Caco-2 (cell line): ENCODE results near the gene PLEKHA3. TPM values are rescaled to one million over a fixed set of nuclear protein-coding genes. Genes with fewer than 3 reads are reported as not detected.

Source experiments
- Bru-seq: library from RNA; stranded (reverse); fragments of 400-500 nt; gene quantifications from one replicate; lab custom pipeline; 2021; lab: Mats Ljungman, UMichigan
- BruChase-seq, 2 experiments: library from RNA; stranded (reverse); fragments of 400-500 nt; gene quantifications; one replicate each; lab custom pipeline; 2021; lab: Mats Ljungman, UMichigan
- BruUV-seq: library from RNA; stranded (reverse); fragments of 400-500 nt; replicated peaks from 2 replicates; lab custom pipeline; 2021; lab: Mats Ljungman, UMichigan
- CTCF ChIA-PET: fragments of 300-600 bp; sonication (Branson Sonifier 250); formaldehyde crosslinking; loops from one replicate; lab custom pipeline; 2022; ENCODE audit warnings: antibody characterized with exemption; lab: Charles Lee
- POLR2A ChIA-PET: fragments of 300-600 bp; sonication (Branson Sonifier 250); formaldehyde crosslinking; loops from one replicate; lab custom pipeline; 2022; ENCODE audit warnings: antibody characterized with exemption; lab: Charles Lee
- DNase-seq, 2 experiments: peaks; one replicate each; pipeline versions ENCODE4 v3.0.0 to v3.0.0-alpha.2; 2020 to 2022
- H3K27me3 ChIP-seq: replicated peaks from 2 replicates; pipeline ENCODE4 v1.6.0; 2011; ENCODE audit warnings: low read length; ENCODE audit not compliant: control insufficient read depth, insufficient read depth
- H3K36me3 ChIP-seq: 2 replicates; pipeline ENCODE4 v1.5.1; 2011; ENCODE audit warnings: low read length; ENCODE audit not compliant: control insufficient read depth, insufficient read depth
- H3K4me1 ChIP-seq: fragments of 250-450 bp; sonication (Bioruptor Pico); 2 replicates; pipeline ENCODE4 v1.5.1; 2020; ENCODE audit warnings: mild to moderate bottlenecking
- H3K4me3 ChIP-seq: 2 replicates; pipeline ENCODE4 v1.5.1; 2011; ENCODE audit warnings: low read depth, mild to moderate bottlenecking, control low read depth, low read length
- H3K9me3 ChIP-seq: fragments of 250-450 bp; sonication (Bioruptor Pico); 2 replicates; pipeline ENCODE4 v1.5.1; 2020; ENCODE audit warnings: mild to moderate bottlenecking, moderate library complexity
- H3K27ac Mint-ChIP-seq: one replicate; pipeline ENCODE4 v1.8.0; 2022; ENCODE audit warnings: mixed read lengths; ENCODE audit not compliant: unreplicated experiment
- H3K27me3 Mint-ChIP-seq: one replicate; pipeline ENCODE4 v1.8.0; 2022; ENCODE audit warnings: mixed read lengths; ENCODE audit not compliant: insufficient read depth, unreplicated experiment
- H3K36me3 Mint-ChIP-seq: one replicate; pipeline ENCODE4 v1.8.0; 2022; ENCODE audit warnings: mild to moderate bottlenecking, mixed read lengths; ENCODE audit not compliant: insufficient read depth, unreplicated experiment
- H3K4me1 Mint-ChIP-seq: one replicate; pipeline ENCODE4 v1.8.0; 2022; ENCODE audit warnings: low read depth, mixed read lengths; ENCODE audit not compliant: unreplicated experiment
- H3K4me3 Mint-ChIP-seq: one replicate; pipeline ENCODE4 v1.8.0; 2022; ENCODE audit warnings: mild to moderate bottlenecking, moderate library complexity, mixed read lengths; ENCODE audit not compliant: unreplicated experiment
- H3K9me3 Mint-ChIP-seq: one replicate; pipeline ENCODE4 v1.8.0; 2022; ENCODE audit warnings: mixed read lengths; ENCODE audit not compliant: unreplicated experiment
- intact Hi-C: fragments of 100-400 bp; cut with micrococcal nuclease; formaldehyde crosslinking; loops from one replicate; pipeline ENCODE4 v1.10.0; 2022; ENCODE audit not compliant: unreplicated experiment
- long read RNA-seq: library from polyadenylated mRNA; stranded (forward); transcript quantifications from one replicate; pipeline ENCODE4 v2.0.0, GENCODE V29; 2022
- total RNA-seq: library from RNA; stranded (reverse); gene quantifications from 2 replicates; pipeline ENCODE4 v1.2.3, GENCODE V29; 2022
- TF ChIP-seq, protein P1 (sequence below), 2 experiments: fragments of 200-600 bp in 1 of 2; IDR thresholded peaks; 1 replicate in 1 of 2; 2 replicates in 1 of 2; pipeline versions ENCODE4 v1.5.1 to v1.8.0; 2011 to 2022; ENCODE audit warnings: antibody characterized with exemption in 1 of 2, control low read depth in 1 of 2, inconsistent platforms in 1 of 2, low read depth in 1 of 2, low read length in 1 of 2, mild to moderate bottlenecking in 1 of 2, moderate library complexity in 1 of 2; ENCODE audit not compliant: insufficient read depth in 1 of 2, severe bottlenecking in 1 of 2, unreplicated experiment in 1 of 2

Gene PLEKHA3
- 16.9 and 18.5 TPM in 2 replicates for total RNA-seq
- percentile 74 among the genes with signal in this experiment for Bru-seq, nascent RNA
- percentile 80 among the genes with signal in this experiment for BruChase-seq, experiment 1, labeled RNA remaining after a 2-hour chase
- percentile 83 among the genes with signal in this experiment for BruChase-seq, experiment 2, labeled RNA remaining after a 6-hour chase
- long read RNA-seq, full-length matches to known transcripts: 22 of 25 reads
- long read RNA-seq, partial matches to known transcripts: 0 of 25 reads
- long read RNA-seq, other reads (novel, unspliced or antisense): 3 of 25 reads

DNA sequence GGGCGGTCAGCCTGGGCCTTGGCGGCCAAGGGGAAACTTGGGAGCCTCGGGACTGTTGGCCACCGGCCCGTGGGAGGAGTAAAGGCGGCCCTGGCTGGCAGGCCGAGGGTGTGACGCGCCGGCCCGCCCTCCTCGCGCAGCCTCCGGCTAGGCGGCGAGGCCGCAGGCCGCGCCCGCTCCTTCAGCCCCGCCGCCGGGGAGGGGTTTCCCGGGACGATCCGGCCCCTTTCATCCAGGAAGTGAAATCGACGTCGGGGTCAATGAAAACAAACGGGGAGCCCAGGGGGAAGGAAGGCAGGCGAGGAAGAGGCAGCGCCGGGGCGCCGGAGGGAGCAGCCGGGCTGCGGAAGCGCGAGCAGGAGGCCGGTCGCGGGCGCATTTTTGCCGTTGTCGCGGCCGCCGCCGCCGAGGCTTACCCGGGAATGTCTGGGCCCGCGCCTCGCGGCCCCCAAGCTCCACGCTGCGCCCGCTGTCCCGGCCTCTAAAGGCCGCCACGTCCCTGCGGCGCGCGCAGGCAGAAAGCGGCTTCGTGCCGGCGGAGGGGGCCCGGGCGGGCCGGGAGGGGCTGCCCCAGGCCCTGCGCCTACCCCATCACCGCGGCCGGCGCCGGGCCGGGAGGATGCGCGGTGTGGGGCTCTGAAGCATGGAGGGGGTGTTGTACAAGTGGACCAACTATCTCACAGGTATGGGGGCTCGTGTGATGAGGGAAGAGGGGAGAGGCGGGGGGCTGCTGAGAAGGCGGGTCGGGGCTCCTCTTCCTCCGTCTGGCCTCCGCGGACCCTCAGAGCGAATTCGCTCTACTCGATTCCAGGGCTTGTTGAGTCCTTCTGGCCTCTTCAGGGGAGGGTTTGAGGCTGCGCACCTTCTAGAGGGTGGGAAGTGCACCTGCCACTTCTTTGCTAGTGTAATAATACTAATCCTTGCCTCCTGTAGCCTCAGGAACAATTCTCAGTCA lies at the start of gene PLEKHA3:
TSS of gene PLEKHA3 (plus strand) at position 231 of the 955 bp plus-strand sequence. CDS start at position 644, 413 bp downstream.
- BruUV-seq: no TSS peak
- DNase-seq: peak; percentile 94 to 95
- peak within 1 kb of the TSS; percentile 99 for H3K4me3 Mint-ChIP-seq
- H3K4me1 Mint-ChIP-seq: peaks cover 5% of the 10 kb centered on the region
- peak within 1 kb of the TSS; percentile 96 for H3K27ac Mint-ChIP-seq
- H3K27me3 ChIP-seq: no peaks in the 10 kb centered on the region
- CTCF ChIA-PET: interaction anchor here (1.3 kb wide), 1 partner anchor 30 kb away, joined by 5 read pairs; the partner anchor contains the start of genes PJVK and PRKRA
- H3K36me3 Mint-ChIP-seq: peaks cover 18% of the 10 kb centered on the region
- peak within 1 kb of the TSS; percentile 60 for H3K4me3 ChIP-seq
- intact Hi-C loops: loop anchor here (1.0 to 2.0 kb wide), 4 partner anchors 9 to 368 kb away; partner anchors contain the start of genes PJVK, PRKRA and RBM45
- no peaks in the 10 kb centered on the region for H3K27me3 Mint-ChIP-seq
- POLR2A ChIA-PET: interaction anchor here (1.5 kb wide), 1 partner anchor 29 kb away, joined by 22 read pairs; the partner anchor contains the start of genes PJVK and PRKRA
- H3K9me3 Mint-ChIP-seq: no peaks in the 10 kb centered on the region
- H3K9me3 ChIP-seq: no peaks in the 10 kb centered on the region
- TF ChIP-seq, protein P1, sequence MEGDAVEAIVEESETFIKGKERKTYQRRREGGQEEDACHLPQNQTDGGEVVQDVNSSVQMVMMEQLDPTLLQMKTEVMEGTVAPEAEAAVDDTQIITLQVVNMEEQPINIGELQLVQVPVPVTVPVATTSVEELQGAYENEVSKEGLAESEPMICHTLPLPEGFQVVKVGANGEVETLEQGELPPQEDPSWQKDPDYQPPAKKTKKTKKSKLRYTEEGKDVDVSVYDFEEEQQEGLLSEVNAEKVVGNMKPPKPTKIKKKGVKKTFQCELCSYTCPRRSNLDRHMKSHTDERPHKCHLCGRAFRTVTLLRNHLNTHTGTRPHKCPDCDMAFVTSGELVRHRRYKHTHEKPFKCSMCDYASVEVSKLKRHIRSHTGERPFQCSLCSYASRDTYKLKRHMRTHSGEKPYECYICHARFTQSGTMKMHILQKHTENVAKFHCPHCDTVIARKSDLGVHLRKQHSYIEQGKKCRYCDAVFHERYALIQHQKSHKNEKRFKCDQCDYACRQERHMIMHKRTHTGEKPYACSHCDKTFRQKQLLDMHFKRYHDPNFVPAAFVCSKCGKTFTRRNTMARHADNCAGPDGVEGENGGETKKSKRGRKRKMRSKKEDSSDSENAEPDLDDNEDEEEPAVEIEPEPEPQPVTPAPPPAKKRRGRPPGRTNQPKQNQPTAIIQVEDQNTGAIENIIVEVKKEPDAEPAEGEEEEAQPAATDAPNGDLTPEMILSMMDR (IDR thresholded peaks at IDR 0.05; ENCODE audit: insufficient read depth in 1 of 2, low read depth in 1 of 2, low read length in 1 of 2, severe bottlenecking in 1 of 2, unreplicated experiment in 1 of 2): no peak
- peaks cover 7% of the 10 kb centered on the region; the same call in 1 of the 2 replicates for H3K4me1 ChIP-seq
- H3K36me3 ChIP-seq: no peaks in the 10 kb centered on the region

GRCh38 chr2:178436662-178437061 lies 43.6 kb upstream of the PLEKHA3 start:
- Histone ChIP-seq H3K36me3 (peaks cover 1% of the 10 kb centered on the region; the same call in 1 of the 2 replicates), H3K4me1 (no peaks in the 10 kb centered on the region), H3K27me3 (no peaks in the 10 kb centered on the region), H3K4me3 (no peak overlapping the region), H3K9me3 (no peaks in the 10 kb centered on the region)
- Mint-ChIP-seq H3K27ac (no peak overlapping the region), H3K4me1 (peaks cover 4% of the 10 kb centered on the region), H3K36me3 (peaks cover 60% of the 10 kb centered on the region), H3K9me3 (no peaks in the 10 kb centered on the region), H3K27me3 (no peaks in the 10 kb centered on the region), H3K4me3 (no peak overlapping the region)
- ChIA-PET CTCF (no interaction called here), POLR2A (no interaction called here)
- intact Hi-C loops: no loop called here
- TF ChIP-seq, protein P1 (IDR thresholded peaks at IDR 0.05; ENCODE audit: insufficient read depth in 1 of 2, low read depth in 1 of 2, low read length in 1 of 2, severe bottlenecking in 1 of 2, unreplicated experiment in 1 of 2): no peak
- no TSS peak for BruUV-seq
- no peak for DNase-seq

DNA sequence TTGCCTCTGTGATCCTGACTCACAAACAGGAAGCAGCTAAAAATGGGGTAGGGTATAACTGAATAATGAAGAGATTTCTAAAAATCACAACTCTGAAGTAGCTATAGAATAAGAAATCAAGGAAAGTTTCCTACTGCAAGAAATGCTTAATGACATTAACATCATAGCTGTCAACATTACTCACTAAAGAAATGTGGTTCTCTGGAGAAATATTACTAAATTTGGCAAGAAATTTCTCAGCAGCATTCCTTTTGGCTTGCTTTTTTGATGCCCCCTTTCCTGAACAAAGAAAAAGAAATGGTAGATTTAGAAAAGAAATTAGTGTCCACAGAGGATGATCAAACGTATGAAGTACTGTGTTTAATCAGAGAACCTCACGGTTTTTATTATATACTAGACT lies 38.8 kb upstream of the PLEKHA3 start:
- H3K4me3 Mint-ChIP-seq: no peak overlapping the region
- no peaks in the 10 kb centered on the region for H3K27me3 Mint-ChIP-seq
- Histone ChIP-seq H3K27me3 (no peaks in the 10 kb centered on the region), H3K36me3 (no peaks in the 10 kb centered on the region), H3K9me3 (no peaks in the 10 kb centered on the region), H3K4me3 (no peak overlapping the region), H3K4me1 (no peaks in the 10 kb centered on the region)
- POLR2A ChIA-PET: no interaction called here
- H3K36me3 Mint-ChIP-seq: peaks cover 67% of the 10 kb centered on the region
- intact Hi-C loops: no loop called here
- no TSS peak for BruUV-seq
- no peak for DNase-seq
- TF ChIP-seq, protein P1 (IDR thresholded peaks at IDR 0.05; ENCODE audit: insufficient read depth in 1 of 2, low read depth in 1 of 2, low read length in 1 of 2, severe bottlenecking in 1 of 2, unreplicated experiment in 1 of 2): no peak
- no peaks in the 10 kb centered on the region for H3K9me3 Mint-ChIP-seq
- CTCF ChIA-PET: interaction anchor here (0.6 kb wide), 1 partner anchor 29 kb away, joined by 4 read pairs; no protein-coding TSS in a partner anchor
- H3K4me1 Mint-ChIP-seq: peaks cover 4% of the 10 kb centered on the region
- H3K27ac Mint-ChIP-seq: no peak overlapping the region
